Mesothelial cell of epicardium (in vitro differentiated cells): ENCODE results near the gene MAGI1. TPM values are rescaled to one million over a fixed set of nuclear protein-coding genes. Genes with fewer than 3 reads are reported as not detected.

Experiments
- DNase-seq, 2 experiments: peaks; one replicate each; pipeline ENCODE4 v3.0.0; 2021; ENCODE audit warnings: low spot score in 2 of 2; ENCODE audit not compliant: unreplicated experiment in 2 of 2
- H3K27ac Mint-ChIP-seq: 2 replicates; pipeline ENCODE4 v1.8.0; 2021; ENCODE audit warnings: mixed read lengths
- H3K27me3 Mint-ChIP-seq: 2 replicates; pipeline ENCODE4 v1.8.0; 2021; ENCODE audit warnings: low read depth, mixed read lengths
- H3K36me3 Mint-ChIP-seq: 2 replicates; pipeline ENCODE4 v1.8.0; 2021; ENCODE audit warnings: mixed read lengths
- H3K4me1 Mint-ChIP-seq: 2 replicates; pipeline ENCODE4 v1.8.0; 2021; ENCODE audit warnings: mixed read lengths
- H3K4me3 Mint-ChIP-seq: 2 replicates; pipeline ENCODE4 v1.8.0; 2021; ENCODE audit warnings: mild to moderate bottlenecking, moderate library complexity, mixed read lengths
- H3K9me3 Mint-ChIP-seq: 2 replicates; pipeline ENCODE4 v1.8.0; 2021; ENCODE audit warnings: mixed read lengths
- total RNA-seq: library from RNA; stranded (reverse); gene quantifications from 3 replicates; pipeline ENCODE4 v1.2.1, GENCODE V29; 2021
- TF ChIP-seq, protein P1 (sequence below): fragments of 200-600 bp; sonication (generic); IDR thresholded peaks from one replicate; pipeline ENCODE4 v1.5.0; 2021; ENCODE audit warnings: antibody characterized with exemption; ENCODE audit not compliant: unreplicated experiment

Gene MAGI1
- total RNA-seq, 1 donor from 2014 or later: 65.6 TPM

DNA sequence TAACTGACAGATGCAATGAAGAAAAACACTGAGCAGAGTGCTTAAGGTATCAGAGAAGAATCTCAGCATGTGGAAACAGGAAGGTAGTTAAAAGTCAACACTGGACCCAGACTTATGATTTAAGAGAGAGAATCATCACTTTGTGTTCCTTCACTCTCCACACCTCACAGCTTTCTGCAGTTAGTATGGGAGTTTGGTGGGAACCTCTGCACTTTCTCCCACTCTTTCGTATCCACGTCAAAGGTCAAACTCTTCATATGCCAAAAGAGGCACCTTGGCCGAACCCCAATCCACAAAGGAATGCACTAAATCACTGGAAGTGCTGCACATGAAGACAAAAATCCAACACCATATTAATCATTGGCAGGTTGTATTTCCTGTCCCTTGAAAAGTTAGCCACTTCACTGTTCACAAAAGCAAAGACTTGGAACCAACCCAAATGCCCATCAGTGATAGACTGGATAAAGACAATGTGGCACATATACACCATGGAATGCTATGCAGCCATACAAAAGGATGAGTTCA, 361.2 kb downstream of the MAGI1 start:
- TF ChIP-seq, protein P1, sequence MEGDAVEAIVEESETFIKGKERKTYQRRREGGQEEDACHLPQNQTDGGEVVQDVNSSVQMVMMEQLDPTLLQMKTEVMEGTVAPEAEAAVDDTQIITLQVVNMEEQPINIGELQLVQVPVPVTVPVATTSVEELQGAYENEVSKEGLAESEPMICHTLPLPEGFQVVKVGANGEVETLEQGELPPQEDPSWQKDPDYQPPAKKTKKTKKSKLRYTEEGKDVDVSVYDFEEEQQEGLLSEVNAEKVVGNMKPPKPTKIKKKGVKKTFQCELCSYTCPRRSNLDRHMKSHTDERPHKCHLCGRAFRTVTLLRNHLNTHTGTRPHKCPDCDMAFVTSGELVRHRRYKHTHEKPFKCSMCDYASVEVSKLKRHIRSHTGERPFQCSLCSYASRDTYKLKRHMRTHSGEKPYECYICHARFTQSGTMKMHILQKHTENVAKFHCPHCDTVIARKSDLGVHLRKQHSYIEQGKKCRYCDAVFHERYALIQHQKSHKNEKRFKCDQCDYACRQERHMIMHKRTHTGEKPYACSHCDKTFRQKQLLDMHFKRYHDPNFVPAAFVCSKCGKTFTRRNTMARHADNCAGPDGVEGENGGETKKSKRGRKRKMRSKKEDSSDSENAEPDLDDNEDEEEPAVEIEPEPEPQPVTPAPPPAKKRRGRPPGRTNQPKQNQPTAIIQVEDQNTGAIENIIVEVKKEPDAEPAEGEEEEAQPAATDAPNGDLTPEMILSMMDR: no peak
- Mint-ChIP-seq H3K36me3 (no peaks in the 10 kb centered on the region), H3K9me3 (no peaks in the 10 kb centered on the region), H3K4me3 (no peak overlapping the region), H3K27me3 (no peaks in the 10 kb centered on the region), H3K27ac (no peak overlapping the region), H3K4me1 (peaks cover 15% of the 10 kb centered on the region)
- no peak for DNase-seq

DNA sequence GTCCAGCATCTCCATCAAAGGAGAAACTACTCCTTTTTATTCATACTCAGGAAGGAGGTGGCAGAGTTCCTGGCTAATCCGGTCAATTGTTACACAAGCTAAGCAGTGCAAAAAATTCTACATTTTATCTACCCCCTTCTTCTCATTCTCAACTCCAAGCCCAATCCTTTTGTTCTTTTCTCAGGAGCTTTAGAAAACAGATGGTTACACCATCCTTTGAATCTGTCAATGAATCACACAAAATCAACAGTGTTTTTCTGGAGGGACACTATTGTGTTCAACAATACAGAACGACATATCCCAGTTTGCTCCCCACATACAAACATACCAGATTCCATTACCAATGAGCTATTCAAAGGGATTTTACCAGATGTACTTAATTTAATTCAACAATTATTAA, 362.1 kb downstream of the MAGI1 start:
- Mint-ChIP-seq H3K4me3 (no peak overlapping the region), H3K27me3 (no peaks in the 10 kb centered on the region), H3K27ac (no peak overlapping the region), H3K4me1 (peaks cover 24% of the 10 kb centered on the region), H3K9me3 (no peaks in the 10 kb centered on the region), H3K36me3 (no peaks in the 10 kb centered on the region)
- no peak for DNase-seq
- TF ChIP-seq, protein P1: no peak

DNA sequence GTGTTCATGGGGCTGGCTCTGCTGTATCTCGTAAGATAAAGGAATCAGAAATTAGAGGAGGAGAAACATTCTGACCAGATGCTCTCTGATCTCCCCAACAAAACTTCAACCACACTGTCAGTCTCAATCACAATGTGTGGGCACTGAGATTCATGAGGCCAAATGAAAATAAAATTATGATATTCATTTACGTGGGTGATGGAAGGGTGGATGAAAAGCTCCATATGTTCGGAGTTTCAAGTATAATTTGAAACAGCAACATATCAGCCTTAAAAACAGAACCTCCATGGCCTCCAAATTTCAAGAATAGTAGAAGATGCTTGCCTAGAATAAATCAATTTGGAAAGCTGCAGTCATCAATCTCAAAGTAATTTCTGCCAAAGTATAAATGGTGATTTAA, 363.7 kb downstream of the MAGI1 start:
- no peaks in the 10 kb centered on the region for H3K36me3 Mint-ChIP-seq
- H3K9me3 Mint-ChIP-seq: no peaks in the 10 kb centered on the region
- TF ChIP-seq, protein P1: no peak
- no peak overlapping the region for H3K27ac Mint-ChIP-seq
- no peak for DNase-seq
- no peak overlapping the region for H3K4me3 Mint-ChIP-seq
- H3K4me1 Mint-ChIP-seq: peaks cover 22% of the 10 kb centered on the region
- no peaks in the 10 kb centered on the region for H3K27me3 Mint-ChIP-seq

DNA sequence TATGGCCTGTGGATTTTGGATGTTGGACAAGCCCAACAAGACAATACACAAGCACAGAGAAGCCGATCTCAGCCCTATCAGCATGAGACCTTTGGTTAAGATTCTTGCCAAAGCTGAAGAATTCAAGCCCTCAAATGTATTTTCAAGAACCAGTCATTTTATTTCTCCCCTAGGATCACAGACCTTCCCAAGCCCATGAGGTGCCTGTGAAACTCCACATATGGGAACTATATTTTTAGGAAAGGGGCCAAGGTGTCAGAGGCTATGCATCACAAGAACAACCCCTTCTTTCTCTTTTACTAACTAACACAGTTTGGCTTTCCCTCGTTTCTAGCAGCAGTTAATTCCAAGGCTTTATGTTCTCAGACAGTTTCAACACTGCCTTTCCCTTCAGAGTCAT, 364.5 kb downstream of the MAGI1 start:
- Mint-ChIP-seq H3K9me3 (no peaks in the 10 kb centered on the region), H3K27me3 (no peaks in the 10 kb centered on the region), H3K4me1 (peaks cover 30% of the 10 kb centered on the region)

DNA sequence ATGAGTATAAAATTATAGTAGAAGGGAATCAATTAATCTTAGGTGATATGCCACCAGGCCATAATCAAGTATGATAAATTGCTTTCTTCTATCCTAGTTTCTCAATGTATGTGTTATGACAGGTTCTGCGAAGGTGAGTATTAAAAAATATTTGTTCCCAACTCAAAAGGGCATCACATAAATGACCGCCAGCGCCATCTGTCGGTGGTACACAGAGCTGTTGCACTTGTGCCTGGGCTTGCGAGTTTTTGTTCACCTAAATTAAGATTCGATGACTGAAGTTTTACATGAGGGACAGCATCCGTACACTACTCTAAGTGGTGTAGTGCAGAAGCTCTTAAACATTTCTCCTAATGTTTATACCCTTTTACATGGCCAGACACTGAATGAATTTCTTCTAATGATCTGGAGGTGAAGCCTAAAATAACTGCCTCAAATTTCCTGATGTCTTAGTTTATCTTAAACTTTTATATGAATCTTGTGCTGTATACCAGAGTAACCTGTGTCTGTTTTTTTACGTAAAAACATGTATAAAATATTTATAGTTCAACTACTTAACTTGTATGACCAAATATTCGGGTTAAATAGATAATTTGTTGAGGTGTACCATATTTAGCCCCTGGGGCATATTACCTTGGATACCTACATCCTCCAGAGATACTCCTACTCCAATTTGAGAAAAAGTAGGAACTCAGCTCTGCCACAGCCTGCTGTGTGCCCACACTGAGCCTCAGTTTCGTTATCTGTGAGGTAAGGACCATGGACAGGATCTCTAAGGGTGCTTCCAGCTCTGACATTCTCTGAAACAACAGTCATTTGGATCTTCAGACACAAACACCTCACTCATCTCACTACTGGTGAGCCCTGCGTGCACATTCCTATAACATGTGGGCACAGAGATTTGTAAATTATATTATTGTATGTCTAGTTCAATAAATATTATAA, 365.6 kb downstream of the MAGI1 start:
- Mint-ChIP-seq H3K4me3 (no peak overlapping the region), H3K27me3 (no peaks in the 10 kb centered on the region), H3K27ac (no peak overlapping the region), H3K36me3 (no peaks in the 10 kb centered on the region), H3K9me3 (no peaks in the 10 kb centered on the region), H3K4me1 (peaks cover 25% of the 10 kb centered on the region)
- DNase-seq: peak; percentile 38 to 69
- TF ChIP-seq, protein P1: peak; percentile 85

More for the DNA sequence above, 364.5 kb downstream of the MAGI1 start:
- DNase-seq: no peak
- Mint-ChIP-seq H3K4me3 (no peak overlapping the region), H3K27ac (no peak overlapping the region), H3K36me3 (no peaks in the 10 kb centered on the region)
- TF ChIP-seq, protein P1: no peak
